B cell (primary cell): Measurements from ENCODE around the gene ARX. TPM values are rescaled to one million over a fixed set of nuclear protein-coding genes. Genes with fewer than 3 reads are reported as not detected.

Source experiments
- ATAC-seq: fragments of 200-7000 bp; cut with Tn5 transposase; one replicate; pipeline ENCODE4 v1.10.0; 2021; ENCODE audit warnings: low read depth, mild to moderate bottlenecking, moderate number of reproducible peaks, moderate library complexity
- CTCF ChIA-PET: fragments of 350-600 bp; sonication (Branson Sonifier 250); formaldehyde crosslinking; loops from one replicate; lab custom pipeline; 2021; ENCODE audit warnings: antibody characterized with exemption, inconsistent platforms; lab: Charles Lee
- POLR2A ChIA-PET: fragments of 350-600 bp; sonication (Branson Sonifier 250); formaldehyde crosslinking; loops from one replicate; lab custom pipeline; 2021; ENCODE audit warnings: antibody characterized with exemption; lab: Charles Lee
- DNase-seq: peaks from one replicate; pipeline ENCODE4 v3.0.0; 2013
- H2AFZ ChIP-seq: 2 replicates; pipeline ENCODE4 v1.6.1; 2012; ENCODE audit warnings: mild to moderate bottlenecking, low read depth, low read length; ENCODE audit not compliant: insufficient read depth, poor library complexity, severe bottlenecking
- H3K27ac ChIP-seq, 2 donors: 1 replicate in 1 of 2; 2 replicates in 1 of 2; pipeline ENCODE4 v1.5.1; 2012 to 2013; ENCODE audit warnings: low read length in 2 of 2, mild to moderate bottlenecking in 2 of 2, moderate library complexity in 1 of 2
- H3K27me3 ChIP-seq, 4 experiments: fragments of 200-600 bp in 1 of 4; sonication (generic) in 1 of 4; replicated peaks in 1 of 4; 1 replicate in 2 of 4; 2 replicates in 2 of 4; pipeline versions ENCODE4 v1.6.1 to v1.7.0; 2013 to 2016; ENCODE audit warnings: low read length in 3 of 4, mild to moderate bottlenecking in 2 of 4, mixed read lengths in 1 of 4, moderate library complexity in 1 of 4; ENCODE audit not compliant: insufficient read depth in 4 of 4, control insufficient read depth in 3 of 4; ENCODE audit errors: control extremely low read depth in 1 of 4
- H3K36me3 ChIP-seq, 2 experiments: replicated peaks in 1 of 2; 1 replicate in 1 of 2; 2 replicates in 1 of 2; pipeline versions ENCODE4 v1.6.1 to v1.7.1; 2013; ENCODE audit warnings: low read length in 1 of 2; ENCODE audit not compliant: insufficient read depth in 2 of 2, control insufficient read depth in 1 of 2; ENCODE audit errors: control extremely low read depth in 1 of 2, extremely low read depth in 1 of 2
- H3K4me1 ChIP-seq, 2 donors: fragments of 200-600 bp in 1 of 2; sonication (generic) in 1 of 2; 1 replicate in 1 of 2; 2 replicates in 1 of 2; pipeline versions ENCODE4 v1.5.1 to v1.6.1; 2013 to 2017; ENCODE audit warnings: low read length in 2 of 2; ENCODE audit not compliant: control insufficient read depth in 2 of 2, insufficient read depth in 2 of 2
- H3K4me2 ChIP-seq: replicated peaks from 2 replicates; pipeline ENCODE3; 2012; ENCODE audit warnings: mild to moderate bottlenecking, low read depth, low read length; ENCODE audit not compliant: poor library complexity, severe bottlenecking
- H3K4me3 ChIP-seq, 5 experiments: fragments of 200-600 bp in 1 of 5; sonication (generic) in 1 of 5; 1 replicate in 3 of 5; 2 replicates in 2 of 5; pipeline versions ENCODE4 v1.5.1 to v1.7.0; 2011 to 2016; ENCODE audit warnings: low read length in 4 of 5, mild to moderate bottlenecking in 4 of 5, low read depth in 2 of 5, control low read depth in 1 of 5, moderate library complexity in 1 of 5; ENCODE audit not compliant: insufficient read depth in 1 of 5; ENCODE audit errors: control extremely low read depth in 1 of 5, extremely low read depth in 1 of 5
- H3K79me2 ChIP-seq: fragments of 200-600 bp; sonication (generic); one replicate; pipeline ENCODE4 v1.6.0; 2016; ENCODE audit warnings: low read length; ENCODE audit not compliant: control insufficient read depth, insufficient read depth
- H3K9ac ChIP-seq: fragments of 200-600 bp; sonication (generic); 2 replicates; pipeline ENCODE4 v1.6.1; 2017; ENCODE audit warnings: mild to moderate bottlenecking, low read length, moderate library complexity
- H3K9me3 ChIP-seq, 3 donors: one replicate each; pipeline versions ENCODE4 v1.6.1 to v1.7.1; 2013; ENCODE audit warnings: low read length in 2 of 3; ENCODE audit not compliant: control insufficient read depth in 2 of 3, insufficient read depth in 1 of 3; ENCODE audit errors: control extremely low read depth in 1 of 3
- H4K20me1 ChIP-seq: 2 replicates; pipeline ENCODE4 v1.6.0; 2012; ENCODE audit warnings: mild to moderate bottlenecking, low read length; ENCODE audit not compliant: insufficient read depth, control insufficient read depth, poor library complexity, severe bottlenecking
- H3K27ac Mint-ChIP-seq: one replicate; pipeline ENCODE4 v1.8.0; 2021; ENCODE audit warnings: mixed read lengths
- H3K27me3 Mint-ChIP-seq: one replicate; pipeline ENCODE4 v1.8.0; 2021; ENCODE audit warnings: mixed read lengths
- H3K4me1 Mint-ChIP-seq: one replicate; pipeline ENCODE4 v1.8.0; 2021; ENCODE audit warnings: mixed read lengths
- H3K4me3 Mint-ChIP-seq: one replicate; pipeline ENCODE4 v1.8.0; 2021; ENCODE audit warnings: mixed read lengths
- H3K9me3 Mint-ChIP-seq: one replicate; pipeline ENCODE4 v1.8.0; 2022; ENCODE audit warnings: mixed read lengths; ENCODE audit not compliant: insufficient read depth
- CTCF ChIP-seq: fragments of 200-600 bp; IDR thresholded peaks from one replicate; pipeline ENCODE4 v1.8.0; 2022; ENCODE audit warnings: antibody characterized with exemption, mild to moderate bottlenecking
- EZH2 ChIP-seq: IDR thresholded peaks from 2 replicates; pipeline ENCODE4 v1.6.1; 2012; ENCODE audit warnings: borderline replicate concordance, low read depth, mild to moderate bottlenecking, moderate library complexity, low read length; ENCODE audit not compliant: insufficient read depth, poor library complexity, severe bottlenecking
- WGBS: methylation state at CpG from one replicate; pipeline ENCODE4 v1.1.5; 2013; ENCODE audit warnings: missing lambda C conversion rate; ENCODE audit not compliant: insufficient coverage; 5-methylcytosine and 5-hydroxymethylcytosine counted together
- intact Hi-C: fragments of 100-400 bp; cut with micrococcal nuclease; formaldehyde crosslinking; loops from one replicate; pipeline ENCODE4 v1.10.0; 2022
- polyA plus RNA-seq: library from polyadenylated mRNA; depleted of rRNA; stranded (reverse); fragments of >200 nt; gene quantifications from 2 replicates; pipeline ENCODE4 v1.2.3, GENCODE V29; 2012
- total RNA-seq, 2 donors: library from RNA; stranded (reverse); fragments of 120-200 nt in 1 of 2; gene quantifications; 1 replicate in 1 of 2; 2 replicates in 1 of 2; pipeline versions ENCODE4 v1.2.3 to v1.2.4, GENCODE V29; 2013 to 2022

ARX gene
- total and polyA plus RNA-seq, 2 donors (not counting 1 experiment from before 2014, with no cell fraction given), result not detected

- no peak overlapping the region for H3K27ac ChIP-seq
- intact Hi-C loops, result no loop called here
- H3K79me2 ChIP-seq, result no peaks in the 10 kb centered on the region
- no peaks in the 10 kb centered on the region for H4K20me1 ChIP-seq
- 10% methylated on average over 37 of the region's 72 CpGs for WGBS
- H3K4me2 ChIP-seq, result no peak overlapping the region
- H3K27me3 Mint-ChIP-seq, result peaks cover 26% of the 10 kb centered on the region
- H3K4me1 ChIP-seq, result no peaks in the 10 kb centered on the region
- peaks cover 13% of the 10 kb centered on the region for H3K4me1 Mint-ChIP-seq
- ChIA-PET CTCF (no interaction called here), POLR2A (no interaction called here)
- no peak for TF ChIP-seq EZH2
- no peak for TF ChIP-seq CTCF
- H3K4me3 Mint-ChIP-seq, result no peak overlapping the region
- H3K9me3 Mint-ChIP-seq, result no peaks in the 10 kb centered on the region
- no peak for ATAC-seq
- no peak overlapping the region for H2AFZ ChIP-seq
- no peak for DNase-seq
- H3K36me3 ChIP-seq, result no peaks in the 10 kb centered on the region
- no peak overlapping the region for H3K27ac Mint-ChIP-seq
- H3K9ac ChIP-seq, result no peak overlapping the region
- peaks cover 0 to 47% (median 15%) of the 10 kb centered on the region in 4 experiments for H3K27me3 ChIP-seq
- H3K9me3 ChIP-seq, result peaks cover 0 to 3% (median 0%) of the 10 kb centered on the region in 3 donors
- H3K4me3 ChIP-seq, result no peak overlapping the region
Measured at GRCh38 chrX:25005382-25006185, 10.2 kb downstream of the ARX start.

GRCh38 chrX:25005034-25005381 is 10.8 kb downstream of the ARX start:
- Mint-ChIP-seq H3K4me1 (peaks cover 13% of the 10 kb centered on the region), H3K27me3 (peaks cover 22% of the 10 kb centered on the region), H3K9me3 (no peaks in the 10 kb centered on the region), H3K27ac (no peak overlapping the region), H3K4me3 (no peak overlapping the region)
- peaks cover 0 to 3% (median 0%) of the 10 kb centered on the region in 3 donors for H3K9me3 ChIP-seq
- ChIA-PET CTCF (no interaction called here), POLR2A (no interaction called here)
- H2AFZ ChIP-seq, result no peak overlapping the region
- H3K4me1 ChIP-seq, result no peaks in the 10 kb centered on the region
- no peak overlapping the region for H3K4me2 ChIP-seq
- H3K27me3 ChIP-seq, result peaks cover 0 to 43% (median 12%) of the 10 kb centered on the region in 4 experiments
- intact Hi-C loops, result no loop called here
- no peaks in the 10 kb centered on the region for H3K36me3 ChIP-seq
- TF ChIP-seq EZH2, result no peak
- no peak overlapping the region for H3K27ac ChIP-seq
- 3% methylated on average over 14 of the region's 23 CpGs for WGBS
- no peak for DNase-seq
- no peak for ATAC-seq
- no peaks in the 10 kb centered on the region for H3K79me2 ChIP-seq
- H3K4me3 ChIP-seq, result no peak overlapping the region
- no peak overlapping the region for H3K9ac ChIP-seq
- H4K20me1 ChIP-seq, result no peaks in the 10 kb centered on the region
